SU-DHL-6 (cell line): ENCODE measurements around the gene PLCL1.

Experiments
- CTCF ChIP-seq: fragments of 200-600 bp; sonication (generic); IDR thresholded peaks from one replicate; pipeline ENCODE4 v1.5.1; 2017; ENCODE audit warnings: antibody characterized with exemption, mild to moderate bottlenecking, low read length, moderate library complexity; ENCODE audit not compliant: insufficient read depth, poor library complexity, severe bottlenecking
- EZH2phosphoT487 ChIP-seq: fragments of 200-600 bp; sonication (generic), shearing (Covaris generic); conservative IDR thresholded peaks from 2 replicates; pipeline ENCODE4 v1.6.1; 2018; ENCODE audit warnings: mild to moderate bottlenecking, antibody characterized with exemption, low read length, moderate library complexity, mixed read lengths

GRCh38 chr2:198077477-198077876 is 273.1 kb downstream of the PLCL1 start:
- TF ChIP-seq EZH2phosphoT487 = no peak
- TF ChIP-seq CTCF = no peak
